ENCODE results near the gene PPP3CA.

The PPP3CA gene

GRCh38 chr4:101018836-101019235 is 328.5 kb downstream of the PPP3CA start:
- no peak overlapping the region for H3K9ac ChIP-seq (ENCODE audit: low read length)

GRCh38 chr4:101014417-101014816 is 332.9 kb downstream of the PPP3CA start:
- Histone ChIP-seq H2AK5ac (ENCODE audit: low read length) (no peak overlapping the region), H4K91ac (ENCODE audit: low read depth, low read length) (no peak overlapping the region), H2AFZ (ENCODE audit: insufficient read depth, low read length, poor library complexity) (no peak overlapping the region), H2BK120ac (ENCODE audit: insufficient read depth, low read length, poor library complexity) (no peak overlapping the region), H4K12ac (ENCODE audit: low read depth, low read length) (no peak overlapping the region), H2BK5ac (ENCODE audit: low read depth, low read length, poor library complexity) (no peak overlapping the region), H3K4ac (ENCODE audit: low read depth, low read length) (no peak overlapping the region), H3K79me2 (ENCODE audit: control insufficient read depth, insufficient read depth, low read length, poor library complexity) (no peaks in the 10 kb centered on the region), H3K4me1 (ENCODE audit: control insufficient read depth in 1 of 2, insufficient read depth in 2 of 2, low read length in 2 of 2) (no peaks in the 10 kb centered on the region), H3K79me1 (ENCODE audit: low read length) (no peaks in the 10 kb centered on the region), H3K36me3 (ENCODE audit: control insufficient read depth in 1 of 2, insufficient read depth in 2 of 2, low read length in 2 of 2) (no peaks in the 10 kb centered on the region), H4K8ac (ENCODE audit: low read depth, low read length) (no peak overlapping the region), H3K14ac (ENCODE audit: low read length) (no peak overlapping the region), H3K9ac (ENCODE audit: low read length) (no peak overlapping the region), H2BK12ac (ENCODE audit: low read length) (no peak overlapping the region), H3K23ac (ENCODE audit: low read length) (no peak overlapping the region), H3K9me3 (ENCODE audit: insufficient read depth, low read depth, low read length) (no peaks in the 10 kb centered on the region), H3K4me2 (ENCODE audit: low read length) (no peak overlapping the region), H3K4me3 (ENCODE audit: low read depth, low read length) (no peak overlapping the region), H3K27me3 (ENCODE audit: insufficient read depth, low read length) (no peaks in the 10 kb centered on the region), H3K18ac (ENCODE audit: low read length) (no peak overlapping the region), H3K27ac (ENCODE audit: low read depth, low read length) (no peak overlapping the region)
- DNase-seq = no peak
- no CpG with 5 or more reads among the region's 3 CpGs for WGBS (ENCODE audit: extremely low coverage, insufficient coverage, insufficient read length)

More at GRCh38 chr4:101018836-101019235, 328.5 kb downstream of the PPP3CA start:
- H2BK5ac ChIP-seq (ENCODE audit: low read depth, low read length, poor library complexity) = no peak overlapping the region
- no peak overlapping the region for H3K18ac ChIP-seq (ENCODE audit: low read length)
- H3K79me1 ChIP-seq (ENCODE audit: low read length) = no peaks in the 10 kb centered on the region
- H3K23ac ChIP-seq (ENCODE audit: low read length) = no peak overlapping the region
- no peak overlapping the region for H3K27ac ChIP-seq (ENCODE audit: low read depth, low read length)
- H2BK12ac ChIP-seq (ENCODE audit: low read length) = no peak overlapping the region
- no peaks in the 10 kb centered on the region for H3K9me3 ChIP-seq (ENCODE audit: insufficient read depth, low read depth, low read length)
- H3K4me3 ChIP-seq (ENCODE audit: low read depth, low read length) = no peak overlapping the region
- H2AK5ac ChIP-seq (ENCODE audit: low read length) = no peak overlapping the region
- no peak overlapping the region for H2BK120ac ChIP-seq (ENCODE audit: insufficient read depth, low read length, poor library complexity)
- no peaks in the 10 kb centered on the region for H3K36me3 ChIP-seq (ENCODE audit: control insufficient read depth in 1 of 2, insufficient read depth in 2 of 2, low read length in 2 of 2)
- WGBS (ENCODE audit: extremely low coverage, insufficient coverage, insufficient read length) = no CpG with 5 or more reads among the region's 5 CpGs
- H4K12ac ChIP-seq (ENCODE audit: low read depth, low read length) = no peak overlapping the region
- no peak overlapping the region for H4K8ac ChIP-seq (ENCODE audit: low read depth, low read length)
- H3K14ac ChIP-seq (ENCODE audit: low read length) = no peak overlapping the region
- H4K91ac ChIP-seq (ENCODE audit: low read depth, low read length) = no peak overlapping the region
- peaks cover 0 to 5% of the 10 kb centered on the region in 2 experiments for H3K4me1 ChIP-seq (ENCODE audit: control insufficient read depth in 1 of 2, insufficient read depth in 2 of 2, low read length in 2 of 2)
- no peak overlapping the region for H3K4ac ChIP-seq (ENCODE audit: low read depth, low read length)
- no peak for DNase-seq
- H3K27me3 ChIP-seq (ENCODE audit: insufficient read depth, low read length) = no peaks in the 10 kb centered on the region
- no peak overlapping the region for H2AFZ ChIP-seq (ENCODE audit: insufficient read depth, low read length, poor library complexity)
- H3K4me2 ChIP-seq (ENCODE audit: low read length) = no peak overlapping the region
- no peaks in the 10 kb centered on the region for H3K79me2 ChIP-seq (ENCODE audit: control insufficient read depth, insufficient read depth, low read length, poor library complexity)

- Histone ChIP-seq H3K27me3 (ENCODE audit: insufficient read depth, low read length) (no peaks in the 10 kb centered on the region), H4K8ac (ENCODE audit: low read depth, low read length) (no peak overlapping the region), H3K36me3 (ENCODE audit: control insufficient read depth in 1 of 2, insufficient read depth in 2 of 2, low read length in 2 of 2) (no peaks in the 10 kb centered on the region), H3K79me2 (ENCODE audit: control insufficient read depth, insufficient read depth, low read length, poor library complexity) (no peaks in the 10 kb centered on the region), H3K4ac (ENCODE audit: low read depth, low read length) (no peak overlapping the region), H3K9ac (ENCODE audit: low read length) (no peak overlapping the region), H3K14ac (ENCODE audit: low read length) (no peak overlapping the region), H3K23ac (ENCODE audit: low read length) (no peak overlapping the region), H2BK120ac (ENCODE audit: insufficient read depth, low read length, poor library complexity) (no peak overlapping the region), H3K9me3 (ENCODE audit: insufficient read depth, low read depth, low read length) (peaks cover under 1% of the 10 kb centered on the region), H3K27ac (ENCODE audit: low read depth, low read length) (no peak overlapping the region), H4K91ac (ENCODE audit: low read depth, low read length) (no peak overlapping the region), H3K18ac (ENCODE audit: low read length) (no peak overlapping the region), H3K4me3 (ENCODE audit: low read depth, low read length) (no peak overlapping the region), H3K4me1 (ENCODE audit: control insufficient read depth in 1 of 2, insufficient read depth in 2 of 2, low read length in 2 of 2) (no peaks in the 10 kb centered on the region), H3K79me1 (ENCODE audit: low read length) (no peaks in the 10 kb centered on the region), H4K12ac (ENCODE audit: low read depth, low read length) (no peak overlapping the region), H2AK5ac (ENCODE audit: low read length) (no peak overlapping the region), H3K4me2 (ENCODE audit: low read length) (no peak overlapping the region), H2AFZ (ENCODE audit: insufficient read depth, low read length, poor library complexity) (no peak overlapping the region), H2BK5ac (ENCODE audit: low read depth, low read length, poor library complexity) (no peak overlapping the region), H2BK12ac (ENCODE audit: low read length) (no peak overlapping the region)
- no peak for DNase-seq
- WGBS (ENCODE audit: extremely low coverage, insufficient coverage, insufficient read length) = no CpG with 5 or more reads among the region's 1 CpG
Measured at GRCh38 chr4:101010987-101011386, 336.3 kb downstream of the PPP3CA start.

GRCh38 chr4:101009471-101009870 is 337.9 kb downstream of the PPP3CA start:
- Histone ChIP-seq H3K4me2 (ENCODE audit: low read length) (no peak overlapping the region), H3K23ac (ENCODE audit: low read length) (no peak overlapping the region), H4K12ac (ENCODE audit: low read depth, low read length) (no peak overlapping the region), H3K9ac (ENCODE audit: low read length) (no peak overlapping the region), H3K4ac (ENCODE audit: low read depth, low read length) (no peak overlapping the region), H3K36me3 (ENCODE audit: control insufficient read depth in 1 of 2, insufficient read depth in 2 of 2, low read length in 2 of 2) (no peaks in the 10 kb centered on the region), H3K14ac (ENCODE audit: low read length) (no peak overlapping the region), H2AFZ (ENCODE audit: insufficient read depth, low read length, poor library complexity) (no peak overlapping the region), H3K9me3 (ENCODE audit: insufficient read depth, low read depth, low read length) (peaks cover 3% of the 10 kb centered on the region), H2BK5ac (ENCODE audit: low read depth, low read length, poor library complexity) (no peak overlapping the region), H2BK120ac (ENCODE audit: insufficient read depth, low read length, poor library complexity) (no peak overlapping the region), H2AK5ac (ENCODE audit: low read length) (no peak overlapping the region), H4K8ac (ENCODE audit: low read depth, low read length) (no peak overlapping the region), H4K91ac (ENCODE audit: low read depth, low read length) (no peak overlapping the region), H2BK12ac (ENCODE audit: low read length) (no peak overlapping the region), H3K27ac (ENCODE audit: low read depth, low read length) (no peak overlapping the region), H3K79me1 (ENCODE audit: low read length) (no peaks in the 10 kb centered on the region), H3K27me3 (ENCODE audit: insufficient read depth, low read length) (no peaks in the 10 kb centered on the region), H3K4me3 (ENCODE audit: low read depth, low read length) (no peak overlapping the region), H3K4me1 (ENCODE audit: control insufficient read depth in 1 of 2, insufficient read depth in 2 of 2, low read length in 2 of 2) (no peaks in the 10 kb centered on the region), H3K18ac (ENCODE audit: low read length) (no peak overlapping the region), H3K79me2 (ENCODE audit: control insufficient read depth, insufficient read depth, low read length, poor library complexity) (no peaks in the 10 kb centered on the region)
- WGBS (ENCODE audit: extremely low coverage, insufficient coverage, insufficient read length) = no CpG with 5 or more reads among the region's 2 CpGs
- no peak for DNase-seq
